Left lung (tissue), 10 donors: Measurements from ENCODE around the gene VPS54. TPM values are rescaled to one million over a fixed set of nuclear protein-coding genes. Genes with fewer than 3 reads are reported as not detected.

Experiments used
- ATAC-seq: fragments of 200-7000 bp; cut with Tn5 transposase; one replicate; pipeline ENCODE4 v1.9.1; 2020; ENCODE audit warnings: moderate library complexity
- DNase-seq, 4 donors: peaks; one replicate each; pipeline ENCODE4 v3.0.0-alpha.2; 2013 to 2020
- H3K27ac ChIP-seq, 2 donors: fragments of 200-600 bp; sonication (generic) in 1 of 2; one replicate each; pipeline versions ENCODE4 v1.5.0 to v1.8.0; 2020 to 2021
- H3K27me3 ChIP-seq, 2 donors: fragments of 200-600 bp; sonication (generic) in 1 of 2; one replicate each; pipeline versions ENCODE4 v1.5.0 to v1.8.0; 2020 to 2021
- H3K36me3 ChIP-seq, 2 donors: fragments of 200-600 bp; sonication (generic) in 1 of 2; one replicate each; pipeline versions ENCODE4 v1.5.0 to v1.8.0; 2020 to 2021
- H3K4me1 ChIP-seq, 2 donors: fragments of 200-600 bp; one replicate each; pipeline ENCODE4 v1.8.0; 2021
- H3K4me3 ChIP-seq, 2 donors: fragments of 200-600 bp; sonication (generic) in 1 of 2; one replicate each; pipeline versions ENCODE4 v1.5.0 to v1.8.0; 2020 to 2021; ENCODE audit warnings: mild to moderate bottlenecking in 1 of 2
- H3K9me3 ChIP-seq, 2 donors: fragments of 200-600 bp; sonication (generic) in 1 of 2; one replicate each; pipeline versions ENCODE4 v1.5.0 to v1.8.0; 2020 to 2021
- CTCF ChIP-seq, 2 donors: fragments of 200-600 bp; sonication (generic) in 1 of 2; IDR thresholded peaks; one replicate each; pipeline versions ENCODE4 v1.5.0 to v1.8.0; 2021; ENCODE audit warnings: antibody characterized with exemption in 2 of 2
- intact Hi-C, 2 donors: fragments of 100-400 bp; cut with DNase I; formaldehyde crosslinking; loops; one replicate each; pipeline versions ENCODE4 v1.11.2 to v1.14.2; 2022
- polyA plus RNA-seq, 6 donors: library from polyadenylated mRNA; unstranded; fragments of 120-200 nt; gene quantifications; one replicate each; pipeline ENCODE4 v1.2.1, GENCODE V29; 2013; ENCODE audit not compliant: insufficient read length in 6 of 6
- total RNA-seq, 2 donors: library from RNA; stranded (reverse); fragmentation: NEBNext Ultra II Directional; extraction: Animal tissue kit (Norgen Biotek cat#: 25700); gene quantifications; one replicate each; pipeline ENCODE4 v1.2.1, GENCODE V29; 2021
- donor health status: DM: no; HTN: yes; CAD: no.
- donor health status: DM: no; HTN: no; CAD: no.

The VPS54 gene
- total and polyA plus RNA-seq, 8 donors, result 24.1 to 53.2 (median 47.3) TPM

GRCh38 chr2:64017811-64018700 is 1.2 kb downstream of the VPS54 start:
- Histone ChIP-seq H3K4me3 (peak overlapping the region; percentile 44 to 58), H3K27me3 (no peaks in the 10 kb centered on the region), H3K27ac (peak overlapping the region; percentile 95 to 98), H3K9me3 (no peaks in the 10 kb centered on the region), H3K4me1 (peaks cover 22 to 53% of the 10 kb centered on the region in 2 donors), H3K36me3 (no peaks in the 10 kb centered on the region)
- ATAC-seq (peak; percentile 43), DNase-seq (peak in 2 of 4 donors; percentile 44 to 58)
- intact Hi-C loops, result no loop called here
- no peak for TF ChIP-seq CTCF (IDR thresholded peaks at IDR 0.05)

- no peak for TF ChIP-seq CTCF (IDR thresholded peaks at IDR 0.05)
- Histone ChIP-seq H3K4me1 (peaks cover 22 to 47% of the 10 kb centered on the region in 2 donors), H3K27me3 (no peaks in the 10 kb centered on the region), H3K9me3 (no peaks in the 10 kb centered on the region), H3K4me3 (no peak overlapping the region), H3K36me3 (no peaks in the 10 kb centered on the region), H3K27ac (peak overlapping the region in 1 of 2 donors; percentile 81)
- no peak for ATAC-seq
- no peak for DNase-seq
- intact Hi-C loops, result no loop called here
Observed at GRCh38 chr2:64015898-64016297, 3.3 kb downstream of the VPS54 start.

- H3K4me1 ChIP-seq, result peaks cover 21 to 42% of the 10 kb centered on the region in 2 donors
- no peak for TF ChIP-seq CTCF (IDR thresholded peaks at IDR 0.05)
- no peaks in the 10 kb centered on the region for H3K27me3 ChIP-seq
- intact Hi-C loops, result no loop called here
- ATAC-seq (no peak), DNase-seq (no peak)
- H3K4me3 ChIP-seq, result no peak overlapping the region
- H3K36me3 ChIP-seq, result no peaks in the 10 kb centered on the region
- peak overlapping the region in 1 of 2 donors; percentile 81 for H3K27ac ChIP-seq
- no peaks in the 10 kb centered on the region for H3K9me3 ChIP-seq
Observed at GRCh38 chr2:64015391-64015790, 3.8 kb downstream of the VPS54 start.

GRCh38 chr2:64014628-64015027 is 4.6 kb downstream of the VPS54 start:
- Histone ChIP-seq H3K4me1 (peaks cover 14 to 35% of the 10 kb centered on the region in 2 donors), H3K36me3 (no peaks in the 10 kb centered on the region), H3K27me3 (no peaks in the 10 kb centered on the region), H3K9me3 (no peaks in the 10 kb centered on the region), H3K27ac (peak overlapping the region in 1 of 2 donors; percentile 81), H3K4me3 (no peak overlapping the region)
- intact Hi-C loops, result no loop called here
- ATAC-seq (no peak), DNase-seq (no peak)
- TF ChIP-seq CTCF (IDR thresholded peaks at IDR 0.05), result no peak

GRCh38 chr2:64013053-64013452 is 6.2 kb downstream of the VPS54 start:
- intact Hi-C loops, result no loop called here
- no peak for TF ChIP-seq CTCF (IDR thresholded peaks at IDR 0.05)
- no peak for ATAC-seq
- DNase-seq, result no peak
- Histone ChIP-seq H3K27me3 (no peaks in the 10 kb centered on the region), H3K27ac (no peak overlapping the region), H3K36me3 (no peaks in the 10 kb centered on the region), H3K4me3 (no peak overlapping the region), H3K4me1 (peaks cover 13 to 42% of the 10 kb centered on the region in 2 donors), H3K9me3 (no peaks in the 10 kb centered on the region)
